NCI-H1930 (cell line): ENCODE data around the gene ACBD6.

Source experiments
- DNase-seq, 2 experiments: peaks; one replicate each; lab custom pipeline; 2025; lab: John Stamatoyannopoulos, UW

The ACBD6 gene

DNA sequence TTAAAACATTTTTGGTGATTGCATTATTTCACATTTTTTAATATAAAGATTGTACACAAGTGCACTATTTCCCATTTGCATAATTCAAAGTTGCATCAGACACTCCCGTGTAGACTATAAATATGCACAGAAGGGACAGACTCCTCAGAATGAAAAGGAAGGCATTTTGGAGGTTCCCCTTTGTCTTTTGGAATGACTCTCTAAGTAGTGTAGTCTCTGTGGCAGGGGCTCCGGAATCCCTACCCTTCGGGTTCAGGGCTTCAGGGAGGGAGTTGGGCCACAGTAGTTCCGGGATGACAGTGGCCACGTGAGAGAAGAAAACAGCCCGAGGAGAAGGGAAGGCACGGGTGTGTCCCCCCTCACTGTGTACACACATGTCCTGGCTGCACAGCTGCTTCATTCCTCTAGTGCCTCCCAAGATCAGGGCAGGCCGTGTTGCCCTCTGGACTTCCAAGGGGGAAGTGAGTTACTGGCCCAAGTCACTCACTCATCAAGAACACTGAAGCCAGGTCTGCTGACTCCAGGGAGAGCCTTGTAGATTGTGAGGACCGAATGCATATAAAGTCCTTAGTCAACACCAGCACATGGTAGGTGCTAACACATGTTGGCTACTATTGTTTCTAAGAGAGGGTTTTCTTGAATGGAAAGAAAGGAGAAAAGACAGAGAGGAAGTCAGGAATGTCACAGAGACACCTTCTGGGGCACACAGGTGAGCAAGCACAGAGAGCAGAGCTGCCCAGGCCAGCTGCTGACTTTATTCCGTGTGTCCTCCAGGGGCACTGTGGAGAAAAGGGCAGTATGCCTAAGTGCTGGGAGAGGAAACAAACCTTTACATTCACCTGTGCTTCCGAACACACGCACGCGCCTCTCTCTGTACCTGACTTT lies 232.5 kb downstream of the ACBD6 start:
- DNase-seq, result no peak

DNA sequence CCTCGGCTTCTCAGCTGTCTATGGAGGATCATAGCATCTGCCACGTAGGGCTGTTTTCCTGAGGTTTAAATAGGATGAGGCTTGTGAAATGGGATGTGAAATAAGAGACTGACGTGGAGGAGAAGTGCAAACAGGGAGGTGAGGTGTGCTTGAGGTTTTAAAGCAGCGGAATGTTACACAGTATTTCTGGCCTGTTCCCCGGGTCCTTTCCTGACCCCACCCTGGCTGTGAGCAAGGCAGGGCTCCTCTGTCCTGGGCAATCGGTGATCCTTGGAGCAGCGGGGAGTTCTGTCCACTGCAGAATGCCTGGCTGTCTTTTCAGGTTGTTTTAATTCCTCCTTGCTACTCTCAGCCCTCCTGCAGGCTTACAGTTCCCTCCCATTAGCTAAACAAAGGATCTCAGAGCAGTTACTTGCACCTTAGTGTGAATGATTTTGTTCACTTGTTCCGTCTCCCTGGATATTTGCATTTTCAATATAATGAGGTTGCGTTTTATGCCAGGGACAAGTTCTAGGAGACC lies 233.8 kb downstream of the ACBD6 start:
- DNase-seq, result no peak

DNA sequence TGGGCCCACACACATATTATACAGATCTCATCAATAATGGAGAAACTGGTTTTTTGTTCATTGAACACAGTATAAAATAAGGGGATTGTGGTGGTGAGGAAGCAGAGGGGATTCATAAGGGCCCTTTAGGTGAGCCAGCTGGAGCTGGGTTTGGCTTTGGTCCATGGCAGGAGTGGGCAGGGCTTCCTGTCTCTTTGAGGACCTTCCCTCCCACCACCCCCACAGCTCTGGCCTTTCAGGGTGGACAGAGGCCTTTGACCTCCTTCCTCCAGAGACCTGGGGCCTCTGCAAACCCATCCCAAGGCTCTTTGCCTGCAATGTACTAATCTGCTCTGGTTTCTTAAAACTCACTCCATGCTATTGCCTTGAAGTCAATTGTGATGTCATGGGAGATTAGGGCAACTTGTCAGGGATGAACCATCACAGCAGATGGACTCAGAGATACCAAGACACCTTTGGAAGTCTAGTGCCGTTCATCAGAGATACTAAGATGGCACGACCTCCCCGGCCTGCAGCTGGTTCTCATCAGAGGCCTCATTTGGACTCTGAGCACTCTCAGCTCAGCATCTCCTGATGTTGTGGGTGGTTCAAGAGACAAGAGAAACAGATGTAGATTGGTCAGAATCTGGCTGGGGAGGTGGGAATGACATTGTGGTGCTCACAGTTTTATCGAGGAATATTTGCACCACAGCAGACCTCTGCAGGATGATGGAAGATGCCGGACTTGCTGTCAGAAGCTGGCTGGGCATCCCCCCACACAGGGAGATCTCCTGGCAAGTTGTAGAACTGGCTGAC lies 234.4 kb downstream of the ACBD6 start:
- DNase-seq, result no peak

DNA sequence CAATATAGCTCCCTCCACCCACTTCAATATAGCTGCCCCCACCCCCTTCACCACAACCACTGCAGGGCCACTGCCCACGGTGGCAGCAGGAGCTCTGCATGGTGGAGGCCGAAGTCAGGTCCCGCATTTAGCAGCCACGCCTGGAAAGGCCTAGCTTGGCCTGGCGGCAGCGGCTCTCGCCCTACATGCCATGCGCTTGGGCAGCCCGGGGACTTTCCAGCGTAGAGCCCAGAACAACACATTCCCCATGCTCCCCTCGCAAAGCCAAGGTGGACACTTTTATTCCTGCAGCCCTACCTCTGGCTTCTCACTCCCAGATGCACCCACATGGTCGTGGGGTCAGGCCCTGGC lies 235.2 kb downstream of the ACBD6 start:
- DNase-seq, result no peak

DNA sequence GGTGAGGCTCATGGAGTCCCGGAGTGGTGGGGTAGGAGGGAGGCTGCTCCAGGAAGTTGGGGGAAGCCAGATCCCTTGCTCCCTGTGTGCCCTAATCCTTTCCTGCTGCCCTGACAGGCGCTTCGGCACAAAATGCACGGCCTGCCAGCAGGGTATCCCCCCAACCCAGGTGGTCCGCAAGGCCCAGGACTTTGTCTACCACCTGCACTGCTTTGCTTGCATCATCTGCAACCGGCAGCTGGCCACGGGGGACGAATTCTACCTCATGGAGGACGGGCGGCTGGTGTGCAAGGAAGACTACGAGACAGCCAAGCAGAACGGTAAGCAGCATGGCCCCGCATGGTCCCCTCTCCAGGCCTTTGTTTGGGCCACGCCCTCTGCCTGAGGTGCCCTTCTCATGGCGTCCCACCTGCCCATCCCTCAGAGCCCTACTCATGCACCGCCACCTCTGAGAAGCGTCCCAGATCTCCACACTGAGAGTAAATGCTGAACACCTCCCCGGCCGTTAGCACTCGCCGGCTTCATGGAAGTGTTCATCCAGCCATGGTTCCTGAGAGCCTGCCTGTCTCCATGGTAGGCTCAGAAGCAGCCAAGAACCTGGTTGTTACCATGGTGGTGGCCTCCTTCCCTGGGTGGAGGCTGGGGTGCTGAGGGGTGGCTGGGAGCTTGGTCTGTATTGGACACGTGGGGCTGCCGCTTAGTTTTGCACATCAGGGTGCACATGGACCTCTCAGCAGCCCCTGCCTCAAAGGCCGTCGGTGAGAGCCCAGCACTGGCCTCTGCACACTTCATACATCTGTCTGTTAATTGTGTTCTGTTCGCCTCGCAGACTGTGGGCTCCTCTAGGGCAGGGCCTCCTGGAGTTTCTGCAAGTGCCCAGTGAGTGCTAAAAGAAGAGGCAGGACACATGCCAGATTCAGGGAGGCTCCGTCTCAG lies 235.8 kb downstream of the ACBD6 start:
- no peak for DNase-seq

DNA sequence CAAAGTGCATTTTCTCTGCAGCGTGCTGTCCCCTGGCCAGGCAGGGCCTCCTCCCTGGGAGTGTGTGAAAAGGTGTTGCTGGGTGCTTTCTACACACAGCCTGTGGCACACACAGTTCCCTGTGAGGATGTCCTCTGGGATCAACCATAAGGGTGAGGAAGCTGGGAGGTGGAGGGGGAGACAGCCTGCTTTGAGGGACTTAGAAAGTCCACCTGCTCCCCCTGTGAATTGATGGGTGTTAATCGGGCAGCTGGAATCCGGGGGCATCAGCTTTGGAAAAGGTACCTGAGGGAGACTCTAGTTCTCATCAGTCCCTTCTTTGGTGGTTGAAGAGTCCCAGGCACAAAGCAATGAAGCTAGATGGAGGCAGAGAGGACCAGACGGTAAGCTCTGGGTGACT lies 236.5 kb downstream of the ACBD6 start:
- no peak for DNase-seq

DNA sequence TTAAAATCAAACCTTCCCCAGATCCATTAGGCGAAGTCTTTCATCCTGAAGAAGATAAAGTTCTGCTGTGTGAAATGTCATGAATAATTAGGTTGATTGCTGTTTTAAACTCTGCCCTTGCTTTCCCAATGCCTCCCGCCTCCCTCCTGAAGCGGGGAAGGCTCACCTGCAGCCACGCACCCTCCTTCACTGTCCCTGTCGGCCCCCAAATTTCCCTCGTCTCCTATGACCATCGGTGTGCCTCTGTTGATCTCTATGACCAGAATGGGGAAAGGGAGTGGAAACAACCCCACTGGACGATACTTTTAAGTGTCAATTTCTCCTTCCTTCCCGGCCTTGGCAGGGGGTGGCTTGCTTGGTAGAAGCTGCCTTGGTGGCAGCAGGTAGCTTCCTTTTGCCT lies 237.2 kb downstream of the ACBD6 start:
- DNase-seq, result no peak

DNA sequence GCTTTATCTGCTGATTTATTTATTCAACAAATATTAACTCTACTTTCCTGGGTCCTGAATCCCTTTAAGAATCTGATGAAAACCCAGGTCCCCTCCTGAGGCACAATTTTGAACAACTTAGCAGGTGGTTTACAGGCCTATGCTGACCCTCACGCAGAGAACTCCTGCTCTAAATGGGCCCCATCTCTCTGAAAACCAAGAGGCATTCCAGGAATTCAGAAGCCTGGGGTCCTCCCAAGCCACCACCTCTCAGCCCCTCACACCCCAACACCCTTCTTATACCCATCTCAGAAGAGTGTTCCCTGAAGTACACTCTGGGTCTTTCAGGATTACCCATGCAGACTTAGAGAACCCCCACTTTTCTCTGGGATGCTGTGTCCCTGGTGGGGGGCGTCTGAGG lies 237.8 kb downstream of the ACBD6 start:
- no peak for DNase-seq

DNA sequence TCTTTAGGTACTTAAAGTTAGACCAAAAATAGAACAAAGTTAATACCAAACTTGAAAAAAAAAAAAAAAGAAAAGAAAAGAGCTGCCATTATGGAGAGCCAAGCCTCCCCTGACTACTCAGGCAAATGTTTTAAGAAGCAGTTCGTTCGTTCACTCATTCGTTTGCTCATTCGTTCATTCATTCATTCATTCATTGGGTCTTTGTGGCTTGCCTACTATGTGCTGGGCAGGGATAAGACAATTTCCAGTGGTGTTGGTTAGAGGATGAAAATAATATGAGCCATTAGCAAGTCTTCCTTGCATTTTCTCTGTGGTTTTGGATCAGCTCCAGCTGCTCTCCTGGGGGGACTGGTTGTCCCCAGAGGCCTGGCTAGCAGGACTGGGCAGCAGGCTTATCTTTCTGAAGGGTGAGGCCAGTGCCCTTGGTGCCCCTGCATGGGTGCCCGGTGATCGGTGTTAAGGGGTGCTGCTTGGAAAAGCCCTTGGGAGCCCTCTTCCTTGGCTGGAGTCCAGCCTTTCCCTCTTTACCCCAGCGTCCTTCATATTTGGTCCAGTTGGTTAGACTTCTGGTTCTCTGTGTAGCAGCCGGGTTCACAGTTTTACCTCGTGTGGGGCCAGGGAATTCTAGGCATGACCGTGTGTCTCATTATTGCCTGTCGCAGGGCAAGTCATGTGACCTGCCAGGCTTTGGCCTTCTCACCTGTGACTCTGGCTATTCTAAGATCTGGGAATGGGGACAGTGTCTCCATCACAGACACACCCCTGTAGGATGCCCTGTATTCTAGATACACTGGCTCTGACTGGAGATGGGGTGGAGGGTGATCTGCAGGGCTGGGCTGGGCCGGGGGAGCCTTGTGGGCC lies 239.5 kb downstream of the ACBD6 start:
- DNase-seq, result no peak

DNA sequence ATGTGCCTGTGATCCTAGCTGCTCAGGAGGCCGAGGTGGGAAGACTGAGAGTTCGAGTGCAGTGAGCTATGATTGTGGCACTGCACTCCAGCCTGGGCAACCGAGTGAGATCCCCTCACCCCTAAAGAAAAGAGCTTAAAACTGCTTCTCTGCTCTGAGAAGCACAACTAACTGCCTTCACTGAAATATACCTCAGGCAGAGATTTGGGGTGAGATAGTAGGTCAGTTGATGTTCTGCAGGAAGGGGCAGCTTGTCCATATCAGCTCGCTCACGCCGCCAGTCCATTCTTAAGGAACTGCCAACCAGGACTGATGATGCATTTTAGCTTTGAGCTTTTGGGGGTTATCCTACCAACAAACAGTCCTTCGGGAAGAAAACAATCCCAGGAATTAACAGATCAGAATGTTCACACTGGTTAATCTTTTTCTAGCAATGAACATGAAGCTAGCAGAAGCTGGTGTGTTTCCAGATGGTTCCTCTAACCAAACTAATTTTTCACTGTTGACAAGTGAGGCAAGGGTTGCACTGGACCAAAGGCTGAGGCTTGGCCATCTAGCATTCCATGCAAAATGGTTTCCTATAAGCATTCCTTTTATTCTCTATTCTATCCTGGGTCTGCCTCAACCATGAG lies 240.7 kb downstream of the ACBD6 start:
- no peak for DNase-seq

DNA sequence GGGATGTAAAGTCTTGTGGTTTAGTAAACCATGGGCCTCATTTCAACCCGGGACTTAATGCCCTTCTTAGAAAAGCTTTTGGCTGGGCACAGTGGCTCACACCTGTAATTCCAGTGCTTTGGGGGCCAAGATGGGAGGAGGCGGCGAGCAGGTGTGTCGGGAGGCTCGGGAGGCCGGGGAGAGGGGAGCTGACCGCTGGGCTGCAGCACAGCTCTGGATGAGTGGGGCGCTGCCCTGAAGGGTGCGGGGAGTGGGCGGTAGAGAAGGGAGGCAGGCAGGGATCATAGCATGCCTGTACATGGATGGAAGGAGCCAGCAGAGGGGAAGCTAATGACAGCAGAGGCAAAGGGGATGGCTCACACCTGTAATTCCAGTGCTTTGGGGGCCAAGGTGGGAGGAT lies 241.3 kb downstream of the ACBD6 start:
- no peak for DNase-seq

DNA sequence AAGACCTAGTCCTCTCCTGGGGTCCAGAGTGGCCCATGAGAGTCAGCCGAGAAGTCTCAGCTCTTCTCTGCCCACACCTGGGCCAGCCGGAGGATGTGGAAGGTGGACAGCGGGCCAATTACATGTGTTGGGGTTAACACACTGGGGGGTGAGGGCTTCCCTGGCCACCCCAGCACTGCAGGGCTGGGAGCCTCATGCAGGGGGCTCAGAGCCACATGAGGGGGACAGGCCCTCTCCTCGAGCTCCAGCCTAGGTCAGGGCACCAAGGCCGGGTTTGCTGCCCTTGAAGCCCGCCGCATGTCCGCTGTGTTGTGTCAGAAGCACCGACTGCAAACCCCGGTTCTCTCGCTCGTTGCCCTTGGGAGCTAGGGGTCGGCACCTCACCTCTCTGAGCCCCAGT lies 241.8 kb downstream of the ACBD6 start:
- DNase-seq, result no peak

DNA sequence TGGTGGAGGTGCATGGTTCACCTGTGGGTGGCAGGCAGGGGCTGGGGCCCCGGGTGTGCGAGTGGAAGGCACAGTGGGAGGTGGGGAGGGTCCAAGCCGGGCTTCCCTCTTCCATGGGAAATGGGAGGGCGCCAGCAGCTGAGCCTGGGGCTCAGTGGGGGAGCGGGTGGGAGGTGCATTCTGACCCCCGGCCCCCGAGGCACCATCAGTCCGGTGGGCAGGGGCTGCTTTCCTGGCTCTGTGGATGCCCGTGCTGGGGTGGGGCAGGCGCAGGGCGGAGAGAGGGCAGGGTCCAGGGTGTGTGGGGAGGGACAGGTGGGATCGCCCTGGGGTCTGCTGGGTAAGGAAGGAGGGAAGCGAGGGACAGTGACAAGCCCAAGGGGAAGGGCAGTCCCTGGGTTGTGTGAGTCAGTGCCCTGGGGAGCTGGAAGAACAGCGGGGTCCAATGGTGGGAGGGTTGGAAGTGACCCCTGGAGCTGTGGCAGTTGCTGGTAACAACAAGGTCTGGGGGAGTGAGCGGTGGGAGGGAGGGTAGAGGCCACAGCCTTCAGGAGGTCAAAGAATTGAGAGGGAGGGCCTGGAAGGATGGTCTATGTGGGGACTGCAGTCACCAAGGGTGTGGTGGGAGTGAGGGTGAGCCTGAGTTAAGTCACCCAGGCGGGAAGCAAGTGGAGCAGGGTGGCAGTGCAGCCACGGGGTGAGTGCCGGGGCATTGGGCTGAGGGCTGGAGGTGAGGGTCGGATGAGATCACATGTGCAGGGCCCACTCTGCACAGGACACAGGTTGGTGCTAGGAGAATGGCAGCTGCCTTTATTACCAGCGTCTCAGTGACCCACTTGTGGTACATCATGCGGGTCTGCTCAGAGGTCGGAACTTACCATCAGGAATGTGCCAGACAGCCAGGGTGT lies 242.7 kb downstream of the ACBD6 start:
- no peak for DNase-seq

DNA sequence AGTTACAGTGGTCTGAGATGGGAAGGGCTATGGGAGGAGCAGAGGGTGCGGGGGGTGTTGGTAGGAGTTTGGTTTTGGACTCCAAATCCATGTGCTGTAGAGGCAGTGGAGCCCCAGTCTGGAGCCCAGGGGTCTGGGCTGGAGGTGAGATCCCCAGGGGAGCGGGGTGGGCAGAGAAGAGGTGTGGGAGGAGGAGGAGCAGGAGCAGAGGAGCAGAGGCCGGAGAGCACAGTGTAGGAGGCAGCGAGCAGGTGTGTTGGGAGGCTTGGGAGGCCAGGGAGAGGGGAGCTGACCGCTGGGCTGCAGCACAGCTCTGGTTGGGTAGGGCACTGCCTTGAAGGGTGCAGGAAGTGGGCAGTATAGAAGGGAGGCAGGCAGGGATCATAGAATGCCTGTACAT lies 243.4 kb downstream of the ACBD6 start:
- no peak for DNase-seq

DNA sequence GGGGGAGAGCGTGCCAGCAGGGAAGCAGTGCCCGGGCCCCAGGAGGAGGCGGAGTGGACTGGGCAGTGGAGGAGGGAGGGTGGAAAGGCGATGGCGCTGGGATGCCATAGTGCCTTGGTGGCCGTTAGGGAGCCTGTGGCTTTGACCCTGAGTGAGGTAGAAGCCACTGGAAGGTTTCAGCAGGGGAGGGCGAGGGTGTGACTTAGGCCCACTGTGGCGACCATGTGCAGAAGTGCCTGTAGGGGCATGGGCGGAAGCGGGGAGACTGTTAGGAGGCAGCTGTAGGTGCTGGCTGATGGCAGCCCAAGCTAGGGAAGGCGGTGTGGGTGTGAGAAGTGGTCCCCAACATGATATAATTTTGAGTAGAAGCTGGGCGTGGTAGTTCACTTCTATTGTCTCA lies 244.1 kb downstream of the ACBD6 start:
- no peak for DNase-seq

DNA sequence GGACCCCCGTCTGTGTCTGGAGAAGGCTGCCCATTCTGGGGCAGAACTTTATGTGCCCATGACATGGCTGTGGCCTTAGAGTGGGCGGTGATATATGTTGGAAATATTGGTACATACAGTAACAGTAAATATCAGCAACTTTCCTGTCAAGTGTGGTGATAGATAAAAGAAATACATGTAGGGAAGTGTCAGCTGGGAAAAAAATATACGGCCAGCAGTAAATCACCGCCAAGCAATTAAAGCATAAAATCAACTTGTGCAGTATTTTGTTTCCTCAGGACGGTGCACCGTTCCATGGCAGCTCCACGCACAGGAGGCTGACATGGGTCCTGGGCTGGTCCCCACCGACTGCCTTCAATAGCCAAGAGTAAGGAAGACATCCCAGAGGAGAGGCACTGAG lies 244.9 kb downstream of the ACBD6 start:
- DNase-seq, result no peak

DNA sequence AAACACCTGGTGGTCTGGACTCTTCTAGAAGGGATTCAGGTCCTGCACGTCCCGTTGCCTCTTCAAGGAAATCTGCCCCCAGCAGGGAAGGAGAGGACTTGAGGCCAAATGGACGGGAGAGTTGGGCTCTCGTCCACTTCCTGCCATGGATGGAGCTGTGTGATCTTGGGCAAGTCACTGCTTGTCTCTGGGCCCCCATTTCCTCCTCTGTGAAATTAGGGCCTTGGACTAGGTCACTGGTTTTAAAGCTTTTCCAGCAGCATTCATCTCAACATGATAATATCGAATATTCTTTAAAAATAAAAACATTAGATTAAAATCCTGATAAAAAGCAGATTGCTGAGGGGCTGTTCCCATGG lies 245.4 kb downstream of the ACBD6 start:
- DNase-seq, result no peak

DNA sequence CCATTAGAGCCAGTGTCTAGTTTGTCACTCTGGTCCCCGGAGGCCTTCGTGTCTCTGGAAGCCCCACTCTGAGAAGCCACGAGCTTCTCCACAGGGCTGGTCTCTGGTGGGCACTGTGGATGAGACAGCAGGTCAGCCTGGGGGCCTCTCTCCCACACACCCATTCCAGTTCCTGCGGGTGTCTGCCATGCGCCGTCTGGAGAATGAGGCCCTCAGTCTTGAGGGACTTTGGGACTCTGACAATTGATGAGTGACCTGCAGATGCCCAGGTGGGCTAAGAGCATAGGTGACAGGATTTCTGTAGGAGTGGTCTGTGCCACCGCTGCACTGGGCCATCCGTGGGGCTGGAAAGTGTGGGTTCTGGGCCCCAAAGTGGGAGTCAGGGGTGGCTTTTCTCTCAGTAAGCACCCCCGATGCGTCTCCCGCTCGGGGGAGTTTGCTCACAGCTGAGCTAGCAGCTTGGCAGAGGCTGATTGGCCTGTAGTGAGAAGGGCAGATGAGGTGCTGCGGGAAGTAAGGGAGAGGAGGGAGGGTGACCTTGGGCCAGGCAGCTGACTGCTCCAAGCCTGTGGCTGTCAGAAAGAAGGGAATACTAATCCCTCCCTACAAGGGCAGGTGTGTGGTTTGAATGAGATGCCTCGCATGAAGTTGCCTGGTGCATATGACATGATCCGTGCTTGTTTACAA lies 245.9 kb downstream of the ACBD6 start:
- DNase-seq, result no peak
